Putamen (tissue), 1 donor: ENCODE results near the gene GJB6.
"Not testable (repeated sequence)": the region's sequence is repeated elsewhere in the genome, so short reads cannot be mapped to it uniquely, and the experiment has no call there.

Experiments used
- DNase-seq: peaks from one replicate; pipeline ENCODE4 v3.0.0-alpha.2; 2016; ENCODE audit warnings: low spot score

The GJB6 gene

DNA sequence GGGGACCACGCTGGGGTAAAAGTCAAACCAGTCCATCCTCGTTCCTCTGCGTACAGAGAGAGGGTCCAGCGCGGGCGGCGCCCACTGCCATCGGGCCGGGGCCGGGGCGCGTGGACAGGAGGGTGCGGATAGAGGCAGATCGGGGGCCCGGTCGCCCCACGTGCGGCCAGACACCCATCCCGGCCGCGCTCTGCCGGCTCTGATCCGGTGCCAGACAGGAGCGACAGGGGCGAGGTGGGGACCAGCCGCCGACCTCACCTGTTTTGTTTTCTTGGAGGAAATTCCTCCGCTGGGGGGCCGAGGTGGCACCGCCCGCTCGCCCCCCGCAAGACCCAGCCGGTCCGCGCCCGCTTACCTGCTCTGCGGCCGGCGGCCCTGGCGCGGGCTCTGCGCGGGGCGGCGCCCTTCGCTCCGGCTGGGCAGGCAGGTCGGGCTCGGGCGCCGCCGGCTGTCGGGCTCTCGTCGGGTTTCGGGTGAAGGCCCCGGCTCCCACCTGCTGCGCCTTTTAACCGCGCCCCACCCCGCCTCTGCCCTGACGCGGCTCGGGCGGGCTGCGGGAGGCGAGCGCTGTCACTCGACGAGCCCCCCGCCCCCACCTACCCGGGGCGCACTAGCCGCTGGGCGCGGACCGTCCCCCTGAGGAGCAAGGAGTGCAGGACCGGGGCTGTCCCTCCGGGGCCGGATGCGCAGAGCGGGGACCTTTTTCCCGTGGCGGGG is at the start of gene GJB6:
Gene GJB6, minus strand, starts transcription at position 481 of the 717 bp plus-strand sequence. CDS start 8,839 bp downstream, outside the sequence.
- DNase-seq, result no peak

DNA sequence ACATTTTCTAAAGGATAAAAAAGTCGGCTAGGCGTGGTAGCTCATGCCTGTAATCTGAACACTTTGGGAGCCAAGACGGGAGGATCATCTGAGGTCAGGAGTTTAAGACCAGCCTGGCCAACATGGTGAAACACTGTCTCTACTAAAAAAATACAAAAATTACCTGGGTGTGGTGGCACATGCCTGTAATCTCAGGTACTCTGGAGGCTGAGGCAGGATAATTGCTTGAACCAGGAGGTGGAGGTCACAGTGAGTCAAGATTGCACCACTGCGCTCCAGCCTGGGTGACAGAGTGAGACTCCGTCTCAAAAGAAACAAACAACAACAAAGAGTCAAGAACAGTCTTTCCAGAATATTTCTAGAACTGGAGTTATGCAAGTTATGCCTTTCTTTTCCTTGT is 44.8 kb upstream of the GJB6 start:
- DNase-seq, result not testable (repeated sequence)

DNA sequence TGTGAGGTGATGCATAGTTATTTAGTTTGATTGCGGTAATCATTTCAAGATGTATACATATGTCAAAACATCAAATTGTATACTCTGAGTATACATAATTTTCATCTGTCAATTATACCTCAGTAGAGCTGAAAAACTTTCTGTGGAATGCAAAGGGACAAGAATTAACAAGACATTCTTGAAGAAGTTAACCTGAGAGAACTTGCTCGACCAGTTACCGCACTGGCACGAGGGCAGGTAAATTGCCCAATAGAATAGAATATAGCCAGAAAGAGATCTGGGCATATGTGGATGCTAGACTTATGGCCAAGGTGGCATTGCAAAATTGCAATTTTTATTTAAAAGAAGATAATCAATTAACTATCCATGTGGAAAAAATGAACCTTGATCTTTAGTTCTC is 42.3 kb upstream of the GJB6 start:
- DNase-seq, result no peak

DNA sequence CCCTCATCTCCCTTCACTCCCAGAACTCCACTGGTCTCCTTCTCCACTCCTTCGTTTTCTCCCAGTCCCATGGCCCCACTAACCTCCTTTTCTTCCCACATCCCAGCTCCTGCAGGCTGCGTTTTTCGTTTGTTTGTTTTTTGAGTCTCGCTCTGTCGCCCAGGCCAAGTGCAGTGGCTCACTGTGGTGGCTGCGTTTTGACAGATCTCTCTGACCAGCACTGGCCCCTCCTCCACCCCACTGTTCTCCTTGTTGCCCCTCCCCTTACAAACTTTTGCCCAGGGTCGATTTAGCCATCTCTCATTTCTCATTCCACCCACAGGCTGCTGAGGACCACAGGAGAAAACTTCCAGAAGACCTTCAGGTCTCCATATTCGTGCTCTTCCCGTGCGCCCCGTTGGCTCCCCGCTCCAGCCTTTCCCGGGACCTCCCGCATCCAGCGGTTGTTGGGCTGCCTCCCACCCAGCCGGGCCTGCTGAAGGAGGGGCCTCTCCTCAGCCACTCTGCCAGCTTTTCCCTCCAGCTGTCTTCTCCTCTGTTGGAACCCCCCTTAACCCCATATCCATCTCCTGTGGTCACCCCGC is 40.6 kb upstream of the GJB6 start:
- DNase-seq, result no peak

DNA sequence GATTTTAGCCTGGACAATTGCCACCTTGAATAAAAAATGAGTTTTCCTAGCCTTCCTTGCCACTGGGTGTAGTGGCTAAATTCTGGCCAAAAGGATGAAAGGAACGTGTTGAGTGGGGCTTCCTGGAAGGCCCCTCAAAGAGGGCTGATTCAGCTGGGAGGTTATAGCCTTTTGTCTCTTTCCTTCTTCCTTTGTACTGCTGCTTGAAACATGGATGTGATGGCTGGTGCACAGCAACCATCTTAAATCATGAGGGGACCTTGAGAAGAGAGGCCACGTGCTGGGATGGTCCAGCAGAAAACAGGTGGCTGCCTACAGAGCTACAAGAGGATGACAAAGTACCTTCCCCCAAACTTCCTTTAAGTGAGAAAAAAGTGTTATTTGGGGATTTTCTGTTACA is 40.0 kb upstream of the GJB6 start:
- no peak for DNase-seq

DNA sequence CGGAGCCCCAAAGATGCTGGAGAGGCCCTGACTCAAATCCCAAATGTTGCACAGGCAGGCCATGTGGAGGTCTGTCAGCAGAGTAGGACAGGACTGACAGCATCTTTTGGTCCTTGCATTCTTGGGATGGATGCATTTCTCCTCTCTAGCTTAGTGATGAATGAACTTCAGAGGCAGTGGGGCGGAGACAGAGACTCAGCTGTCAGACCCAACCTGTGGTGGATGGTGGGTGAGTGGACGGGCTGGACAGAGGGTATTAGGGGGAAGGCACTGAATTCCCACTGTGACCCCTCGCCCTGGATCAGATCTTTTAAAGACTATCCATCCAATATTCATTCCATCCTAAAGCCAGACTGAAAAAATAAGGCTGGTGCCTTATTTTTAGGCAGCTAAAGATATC is 39.3 kb upstream of the GJB6 start:
- DNase-seq, result no peak

DNA sequence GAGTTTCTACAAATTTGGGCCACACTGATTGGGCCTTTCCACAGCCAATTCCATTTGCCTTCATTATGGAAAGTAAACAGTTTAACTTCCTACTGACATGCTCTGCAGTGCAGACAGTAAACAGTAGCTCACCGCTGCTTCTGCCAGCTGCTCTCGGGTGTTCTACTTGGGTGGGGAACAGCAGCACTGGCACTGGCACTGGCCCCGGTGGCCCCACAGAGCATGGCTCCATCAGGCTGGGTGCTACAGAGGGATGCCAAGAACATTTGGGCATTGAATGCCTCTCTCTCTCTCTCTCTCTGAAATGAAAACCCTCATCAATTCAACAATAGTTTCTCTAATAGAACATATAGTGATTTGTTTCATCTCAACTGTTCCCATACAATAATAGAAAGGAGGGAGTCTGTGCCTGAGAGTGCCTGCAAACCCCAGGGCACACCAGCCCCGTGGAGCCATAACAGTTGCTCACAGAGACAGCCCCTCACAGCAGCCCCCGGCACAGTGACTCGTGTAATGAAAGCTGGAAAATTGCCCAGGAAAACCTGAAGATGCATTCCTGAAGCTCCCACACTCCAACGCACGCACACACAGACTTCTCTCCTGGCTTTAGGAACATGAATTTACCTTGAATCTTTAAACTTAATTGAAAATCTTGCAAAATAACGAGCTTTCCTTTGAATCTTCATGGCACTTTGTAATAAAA is 38.2 kb upstream of the GJB6 start:
- DNase-seq, result no peak

DNA sequence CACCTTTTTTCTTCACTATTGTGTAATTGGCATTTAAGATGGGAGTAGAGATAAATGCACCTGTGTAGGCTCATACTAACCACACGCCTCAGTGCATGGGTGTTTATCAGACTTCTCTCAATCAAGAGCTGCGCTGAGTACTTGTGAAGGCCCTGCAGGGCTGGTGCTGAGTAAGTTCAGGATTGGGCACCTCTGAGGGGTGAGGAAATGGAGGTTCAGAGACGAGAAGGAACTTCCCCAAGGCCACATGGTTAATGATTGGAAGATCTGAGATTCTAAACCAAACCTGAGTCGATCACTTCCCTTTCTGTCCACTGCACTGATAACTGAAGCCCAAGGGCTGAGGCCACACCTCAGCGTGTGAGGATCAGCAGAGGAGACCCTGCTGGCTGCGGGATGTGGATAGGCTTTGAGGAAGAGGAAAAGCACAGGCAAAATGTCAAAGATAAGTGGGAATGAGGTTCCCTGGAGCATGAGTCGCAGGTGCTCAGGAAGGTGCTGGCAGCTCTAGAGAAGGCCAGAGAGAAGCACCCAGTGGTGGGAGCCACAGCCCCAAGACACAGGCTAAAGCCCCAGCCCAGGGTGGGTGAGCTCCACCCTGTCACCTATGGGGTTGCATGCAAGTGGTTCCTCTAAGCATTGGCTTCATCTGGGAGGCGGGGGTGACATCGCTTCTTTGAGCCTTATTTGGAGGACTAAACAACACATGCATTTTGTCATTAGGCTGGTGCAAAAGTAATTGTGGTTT is 32.3 kb upstream of the GJB6 start:
- DNase-seq, result no peak

DNA sequence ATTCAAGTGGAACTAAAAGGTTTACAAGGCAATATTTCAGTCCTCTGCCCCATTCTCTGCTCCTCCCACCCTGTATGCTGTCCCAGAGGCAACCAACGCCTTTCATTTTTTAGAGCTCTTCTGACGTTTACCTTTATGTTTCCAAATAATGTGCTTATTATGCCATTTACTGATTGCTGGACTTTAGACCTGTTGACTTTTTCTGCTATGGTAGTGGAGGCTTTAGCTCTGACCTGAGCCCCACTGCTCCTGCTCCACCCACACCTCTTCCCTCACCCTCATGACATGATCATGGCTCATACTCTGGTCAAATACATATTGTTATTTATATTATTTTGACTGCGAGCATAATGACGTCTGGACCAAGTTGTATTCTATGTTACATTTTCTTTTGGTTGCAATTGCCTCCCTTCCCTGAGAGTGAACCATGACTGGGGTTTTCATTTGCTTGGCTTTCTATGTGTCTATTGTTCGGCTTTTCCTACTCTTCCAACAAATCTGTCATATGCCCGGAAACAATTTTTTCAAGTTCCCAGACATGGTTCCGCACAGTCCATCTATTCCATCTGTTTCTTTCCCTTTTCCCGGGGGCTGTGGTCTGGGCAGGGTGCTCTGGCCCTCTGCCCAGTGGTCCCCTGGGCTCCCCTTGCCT is 31.4 kb upstream of the GJB6 start:
- DNase-seq, result no peak

DNA sequence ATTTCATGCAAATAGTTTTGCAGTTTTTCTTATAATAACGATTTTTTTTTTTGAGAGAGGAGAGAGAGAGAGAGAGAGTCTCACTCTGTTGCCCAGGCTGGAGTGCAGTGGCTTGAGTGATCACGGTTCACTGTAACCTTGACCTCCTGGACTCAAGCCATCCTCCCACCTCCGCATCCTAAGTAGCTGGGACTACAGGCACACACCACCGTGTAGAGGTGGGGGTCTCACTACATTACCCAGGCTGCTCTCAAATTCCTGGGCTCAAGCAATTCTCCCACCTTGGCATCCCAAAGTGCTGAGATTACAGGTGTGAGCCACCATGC is 26.8 kb upstream of the GJB6 start:
- no peak for DNase-seq

DNA sequence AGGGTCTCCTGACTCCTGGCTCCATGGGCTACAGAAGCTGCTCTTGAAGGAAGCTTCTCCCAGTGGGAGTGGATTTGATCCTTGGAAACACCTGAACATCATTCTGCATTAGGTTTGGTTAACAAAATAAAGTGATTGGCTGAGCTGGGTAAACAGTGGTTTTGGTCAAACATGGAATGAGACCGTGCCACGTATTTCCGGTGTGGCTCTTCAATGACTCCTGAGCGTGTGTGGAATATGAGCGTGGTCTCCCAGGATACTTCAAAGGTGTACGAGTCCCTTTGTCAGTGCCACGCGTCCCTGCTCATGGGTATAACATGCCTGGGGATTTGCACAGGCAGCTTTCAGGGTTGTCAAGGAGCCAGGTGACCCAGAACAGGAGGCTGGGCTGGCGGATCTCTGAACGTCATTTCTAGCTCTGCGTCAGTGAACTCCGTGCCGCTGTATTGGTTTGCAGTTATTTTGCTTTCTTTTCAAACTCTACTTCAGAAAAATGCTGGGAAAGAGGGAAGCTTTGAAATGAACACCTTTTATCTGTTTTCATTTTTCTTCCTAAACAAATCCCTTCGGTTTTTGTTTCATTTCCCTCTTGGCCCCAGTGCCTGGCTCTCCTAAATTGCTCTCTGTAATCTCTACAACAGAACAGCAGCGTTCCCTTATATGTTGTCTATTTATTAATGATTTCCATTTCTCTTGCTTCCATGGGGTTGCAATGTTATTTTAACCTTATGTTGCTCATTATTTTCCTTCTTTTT is 26.3 kb upstream of the GJB6 start:
- DNase-seq, result no peak

DNA sequence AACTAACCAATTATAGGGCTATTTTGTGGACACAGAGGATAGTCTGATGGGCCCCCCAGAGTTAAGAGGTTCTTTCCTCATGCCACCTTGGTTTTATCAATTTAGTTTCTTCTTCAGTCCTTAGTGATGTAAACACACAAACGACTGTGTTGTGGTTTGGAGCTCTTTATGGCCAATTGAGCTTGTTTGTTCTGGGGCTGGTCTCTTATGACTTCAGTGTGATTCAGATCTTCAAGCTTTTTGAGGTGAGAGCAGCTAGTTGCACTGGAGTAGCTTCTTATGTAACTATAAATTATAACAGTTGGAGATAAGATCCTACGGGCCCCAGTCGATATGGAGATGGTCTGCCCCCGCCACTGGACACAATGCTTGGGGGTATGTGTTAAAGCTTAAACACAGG is 22.0 kb upstream of the GJB6 start:
- DNase-seq, result no peak

DNA sequence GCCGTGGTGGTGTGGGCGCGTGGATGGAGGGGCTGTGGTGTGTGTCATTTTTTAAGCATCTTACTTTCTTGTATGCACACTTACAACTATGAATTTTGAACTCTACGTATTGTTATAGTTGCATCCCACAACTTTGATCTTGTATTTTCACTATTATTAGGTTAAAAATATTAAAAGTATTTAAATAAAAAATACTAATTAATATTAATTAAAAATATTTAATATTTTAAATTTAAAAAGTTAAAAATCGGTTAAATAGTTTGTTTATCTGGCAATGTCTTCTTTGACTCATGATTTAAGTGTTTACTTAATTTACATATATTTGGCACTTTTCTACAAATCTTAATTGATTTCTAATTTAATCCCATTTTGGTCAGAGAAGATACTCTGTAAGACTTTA is 17.8 kb upstream of the GJB6 start:
- no peak for DNase-seq

DNA sequence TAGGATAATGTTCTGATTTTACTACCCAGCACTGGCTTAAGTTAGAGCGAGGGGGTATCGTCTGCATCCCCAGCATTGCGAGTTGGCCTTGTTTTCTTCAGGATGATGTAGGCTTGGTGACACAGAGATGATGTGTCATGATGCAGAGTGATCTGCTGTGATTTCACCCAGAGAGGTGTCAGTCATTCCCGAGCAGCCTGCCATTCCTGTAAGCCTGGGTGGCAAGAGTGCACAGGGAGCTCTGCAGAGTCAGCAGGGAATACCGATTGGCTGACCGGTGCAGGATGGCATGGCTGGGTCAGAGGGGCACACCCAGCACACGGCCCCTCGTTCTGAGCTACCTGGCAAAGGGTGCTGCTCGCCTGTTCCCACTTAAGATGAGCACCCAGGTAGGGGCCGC is 15.8 kb upstream of the GJB6 start:
- DNase-seq, result no peak

DNA sequence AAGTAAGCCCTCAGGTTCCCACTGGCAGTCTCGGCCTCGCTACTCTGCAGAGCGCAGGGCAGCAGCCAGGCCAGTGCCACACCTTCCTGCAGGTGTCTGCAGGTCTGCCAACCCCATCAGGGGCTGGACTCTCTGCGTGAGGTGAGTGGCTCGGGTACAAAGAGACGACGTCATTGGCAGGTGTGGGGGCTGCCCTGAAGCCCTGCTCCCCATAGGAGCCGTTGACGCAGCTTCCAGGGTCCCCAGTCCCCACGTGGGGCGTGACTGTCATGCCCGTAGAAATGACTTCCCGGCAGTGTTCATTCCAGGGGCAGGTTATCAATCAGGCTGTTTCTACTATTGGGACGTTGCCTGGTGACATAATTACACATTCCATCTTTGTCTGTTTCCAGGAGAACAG is 15.3 kb upstream of the GJB6 start:
- DNase-seq, result no peak

DNA sequence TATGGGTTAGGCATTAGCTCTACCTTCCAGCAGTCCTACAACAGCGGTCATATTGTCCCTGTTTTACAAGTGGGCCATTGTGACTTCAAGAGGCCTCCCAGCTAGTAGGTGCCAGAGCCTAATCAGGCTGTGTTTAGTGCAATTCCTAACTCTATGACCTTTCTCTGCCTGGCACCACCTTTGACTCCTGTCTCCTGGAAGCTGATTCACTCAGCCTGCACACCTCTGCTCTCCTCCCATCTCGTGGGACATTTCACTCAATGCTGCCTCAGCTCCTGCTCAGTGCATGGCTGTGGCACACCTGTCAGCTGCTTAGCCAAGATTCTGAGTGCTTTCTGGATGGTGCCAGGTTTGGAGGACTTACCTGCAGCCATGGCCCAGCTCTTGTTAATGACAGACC is 9.5 kb upstream of the GJB6 start:
- DNase-seq, result no peak

DNA sequence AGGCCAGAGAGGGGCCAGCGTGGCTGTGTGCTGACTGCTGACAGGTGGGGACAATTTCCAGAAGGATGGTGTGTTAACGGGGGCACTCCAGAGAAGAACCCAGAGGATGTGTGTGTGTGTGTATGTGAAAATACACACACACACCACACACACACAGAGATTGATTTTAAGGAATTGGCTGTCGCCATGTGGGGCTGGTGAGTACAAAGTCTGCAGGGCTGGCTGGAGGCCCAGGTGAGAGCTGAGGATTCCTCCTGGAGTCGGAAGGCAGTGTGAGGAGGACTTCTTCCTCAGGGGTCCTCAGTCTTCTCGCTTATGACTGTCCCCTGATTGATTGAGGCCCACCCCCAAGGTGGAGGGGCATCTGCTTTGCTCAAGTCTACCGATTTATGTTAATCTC is 7.6 kb upstream of the GJB6 start:
- DNase-seq, result no peak

DNA sequence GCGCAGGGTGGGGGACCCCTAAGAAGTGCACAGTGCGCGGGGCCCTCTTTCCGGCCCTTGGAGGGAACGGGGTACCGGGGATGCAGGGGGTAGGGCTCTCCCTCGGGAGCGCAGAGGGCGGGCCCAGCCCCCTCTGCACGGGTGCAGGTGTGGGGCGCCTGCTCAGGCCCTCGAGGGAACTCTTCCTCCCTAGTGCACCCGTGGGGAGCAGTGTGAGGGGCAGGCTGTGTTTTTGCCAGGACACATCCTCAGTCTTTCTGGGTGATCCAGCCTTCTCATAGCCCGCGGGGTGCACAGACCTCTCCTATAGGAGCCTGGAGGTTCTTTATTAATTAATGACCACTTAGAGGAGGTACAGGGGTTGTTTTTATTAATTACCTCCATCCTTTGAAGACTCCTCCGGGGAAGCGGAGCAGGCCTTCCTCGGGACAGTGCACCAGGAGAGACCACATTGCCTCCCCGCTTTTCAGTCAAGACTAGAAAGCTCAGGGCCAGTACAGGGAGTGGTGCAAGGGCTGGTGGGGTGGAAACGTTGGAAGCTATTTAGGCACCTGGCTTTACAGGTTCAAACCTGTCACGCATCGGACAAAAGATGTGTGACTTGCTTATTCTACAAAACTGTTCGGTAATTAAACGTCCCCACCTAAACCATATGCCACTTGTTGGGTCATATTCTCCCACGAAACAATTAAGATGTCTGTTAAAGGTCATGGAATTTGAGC is 598 bp upstream of the GJB6 start:
- no peak for DNase-seq

DNA sequence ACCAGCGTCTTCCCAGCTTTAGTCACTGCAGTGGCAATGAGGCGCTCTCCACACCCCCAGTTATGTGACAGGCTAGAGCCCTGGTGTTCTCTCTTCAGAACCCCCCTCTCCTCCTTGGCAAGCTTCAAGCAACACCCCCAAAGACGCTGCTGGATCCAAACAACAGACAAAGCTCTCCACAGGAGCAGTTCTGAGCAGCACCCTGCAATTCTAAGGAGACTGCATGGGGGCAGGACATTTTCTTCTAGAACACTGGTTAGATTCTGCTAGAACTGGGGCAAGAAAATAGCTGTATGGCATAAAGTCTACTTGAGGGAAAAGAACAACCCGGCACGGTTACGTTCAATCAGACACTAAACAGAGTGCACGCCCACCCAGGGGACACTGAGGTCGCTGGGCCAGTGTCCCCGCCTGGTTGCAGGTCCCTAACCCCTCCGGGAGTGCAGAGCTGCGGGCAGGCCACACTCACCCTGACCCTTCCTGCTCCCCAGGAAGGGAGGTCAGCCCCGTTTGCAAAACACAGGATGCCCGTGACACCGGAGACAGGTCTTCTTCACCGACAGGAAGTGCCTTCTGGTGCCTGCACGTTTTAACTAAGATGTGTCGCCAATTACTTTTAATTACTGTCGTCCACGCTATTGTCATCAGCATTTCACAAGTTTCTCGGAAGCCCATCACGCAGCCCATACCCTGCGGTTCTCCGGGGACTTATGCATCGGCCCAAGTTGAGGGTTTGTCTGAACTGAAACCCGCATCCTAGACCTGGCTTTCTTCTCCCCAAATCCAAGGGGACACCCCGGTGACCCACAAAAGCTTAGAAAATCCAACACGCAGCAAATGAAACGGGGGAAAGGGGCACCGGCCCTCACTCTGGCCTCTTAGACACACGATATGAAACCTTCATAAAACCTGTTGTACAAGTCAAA is 943 bp downstream of the GJB6 start:
- peak; percentile 39 for DNase-seq

DNA sequence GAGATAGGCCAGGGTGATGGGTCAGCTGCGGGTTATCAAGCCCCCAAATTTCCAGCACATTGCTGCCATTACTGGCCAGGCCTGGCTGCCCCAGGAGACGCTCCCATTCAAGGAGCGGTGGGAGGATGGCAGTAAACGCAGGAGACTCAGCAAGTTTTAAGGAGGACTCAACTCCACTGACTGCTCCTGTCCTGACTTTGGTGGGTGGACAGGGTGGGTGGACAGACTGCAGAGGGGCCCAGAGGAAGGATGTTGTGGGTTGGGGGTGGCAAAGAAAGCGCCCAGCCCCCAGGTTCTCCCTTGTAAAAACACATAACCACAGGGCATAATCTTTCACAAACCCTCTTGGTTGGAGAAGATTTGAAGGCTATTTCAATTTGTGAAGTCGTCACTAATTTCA is 4.4 kb downstream of the GJB6 start:
- DNase-seq, result no peak
